ENCODE measurements around the gene PPP5C.

PPP5C gene

DNA sequence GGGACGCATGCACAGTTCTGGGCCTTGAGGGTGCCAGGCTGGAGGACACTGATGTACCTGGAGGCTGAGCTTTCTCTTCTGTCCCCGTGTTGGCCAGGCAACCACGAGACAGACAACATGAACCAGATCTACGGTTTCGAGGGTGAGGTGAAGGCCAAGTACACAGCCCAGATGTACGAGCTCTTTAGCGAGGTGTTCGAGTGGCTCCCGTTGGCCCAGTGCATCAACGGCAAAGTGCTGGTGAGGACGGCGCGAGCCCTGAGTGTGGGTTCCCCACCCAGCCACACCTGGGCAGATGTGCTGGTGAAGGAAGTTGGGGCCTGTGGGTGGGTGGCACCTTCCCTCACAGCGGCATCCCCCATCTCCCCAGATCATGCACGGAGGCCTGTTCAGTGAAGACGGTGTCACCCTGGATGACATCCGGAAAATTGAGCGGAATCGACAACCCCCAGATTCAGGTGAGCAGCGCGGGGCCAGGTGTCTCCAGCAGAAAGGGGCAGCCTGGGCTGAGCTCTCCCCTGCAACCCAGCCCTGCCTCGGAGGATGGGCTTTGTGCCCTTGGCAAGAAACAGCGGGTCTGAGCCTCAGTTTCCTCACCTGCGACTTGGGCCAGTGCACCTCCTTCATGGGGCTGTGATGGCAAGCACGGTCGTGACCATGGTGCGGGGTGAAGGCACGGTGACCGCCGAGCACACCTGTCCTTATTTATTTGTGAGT lies 40.3 kb downstream of the PPP5C start:
- H4K20me1 ChIP-seq (ENCODE audit: insufficient read depth, low read length, poor library complexity, severe bottlenecking) = no peaks in the 10 kb centered on the region
- H3K4me3 ChIP-seq (ENCODE audit: low read length, poor library complexity, severe bottlenecking) = no peak overlapping the region
- no peaks in the 10 kb centered on the region for H3K4me1 ChIP-seq (ENCODE audit: insufficient read depth, low read length, poor library complexity, severe bottlenecking)
- H3F3A ChIP-seq (ENCODE audit: low read depth) = no peaks in the 10 kb centered on the region
- H3K27me3 ChIP-seq (ENCODE audit: insufficient read depth, low read length, poor library complexity, severe bottlenecking) = no peaks in the 10 kb centered on the region
- H3K9me3 ChIP-seq (ENCODE audit: insufficient read depth, low read depth, low read length) = no peaks in the 10 kb centered on the region
- no peak overlapping the region for H3K4me2 ChIP-seq (ENCODE audit: low read depth, low read length, poor library complexity, severe bottlenecking)
- peaks cover 93% of the 10 kb centered on the region; the same call in 1 of the 2 replicates for H3K36me3 ChIP-seq (ENCODE audit: insufficient read depth, low read length)
- H2AFZ ChIP-seq (ENCODE audit: low read length) = no peak overlapping the region
- TF ChIP-seq EZH2phosphoT487 (IDR thresholded peaks at IDR 0.05; ENCODE audit: borderline replicate concordance) = no peak
- TF ChIP-seq, protein P1, sequence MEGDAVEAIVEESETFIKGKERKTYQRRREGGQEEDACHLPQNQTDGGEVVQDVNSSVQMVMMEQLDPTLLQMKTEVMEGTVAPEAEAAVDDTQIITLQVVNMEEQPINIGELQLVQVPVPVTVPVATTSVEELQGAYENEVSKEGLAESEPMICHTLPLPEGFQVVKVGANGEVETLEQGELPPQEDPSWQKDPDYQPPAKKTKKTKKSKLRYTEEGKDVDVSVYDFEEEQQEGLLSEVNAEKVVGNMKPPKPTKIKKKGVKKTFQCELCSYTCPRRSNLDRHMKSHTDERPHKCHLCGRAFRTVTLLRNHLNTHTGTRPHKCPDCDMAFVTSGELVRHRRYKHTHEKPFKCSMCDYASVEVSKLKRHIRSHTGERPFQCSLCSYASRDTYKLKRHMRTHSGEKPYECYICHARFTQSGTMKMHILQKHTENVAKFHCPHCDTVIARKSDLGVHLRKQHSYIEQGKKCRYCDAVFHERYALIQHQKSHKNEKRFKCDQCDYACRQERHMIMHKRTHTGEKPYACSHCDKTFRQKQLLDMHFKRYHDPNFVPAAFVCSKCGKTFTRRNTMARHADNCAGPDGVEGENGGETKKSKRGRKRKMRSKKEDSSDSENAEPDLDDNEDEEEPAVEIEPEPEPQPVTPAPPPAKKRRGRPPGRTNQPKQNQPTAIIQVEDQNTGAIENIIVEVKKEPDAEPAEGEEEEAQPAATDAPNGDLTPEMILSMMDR (conservative IDR thresholded peaks at IDR 0.05; ENCODE audit: low read length) = no peak
- H3K9ac ChIP-seq (ENCODE audit: low read depth, low read length, poor library complexity, severe bottlenecking) = no peak overlapping the region
- H3K9me2 ChIP-seq (replicated peaks; ENCODE audit: low read depth, low read length) = no peaks in the 10 kb centered on the region
- no peaks in the 10 kb centered on the region for H3K79me2 ChIP-seq (ENCODE audit: insufficient read depth, low read length)

DNA sequence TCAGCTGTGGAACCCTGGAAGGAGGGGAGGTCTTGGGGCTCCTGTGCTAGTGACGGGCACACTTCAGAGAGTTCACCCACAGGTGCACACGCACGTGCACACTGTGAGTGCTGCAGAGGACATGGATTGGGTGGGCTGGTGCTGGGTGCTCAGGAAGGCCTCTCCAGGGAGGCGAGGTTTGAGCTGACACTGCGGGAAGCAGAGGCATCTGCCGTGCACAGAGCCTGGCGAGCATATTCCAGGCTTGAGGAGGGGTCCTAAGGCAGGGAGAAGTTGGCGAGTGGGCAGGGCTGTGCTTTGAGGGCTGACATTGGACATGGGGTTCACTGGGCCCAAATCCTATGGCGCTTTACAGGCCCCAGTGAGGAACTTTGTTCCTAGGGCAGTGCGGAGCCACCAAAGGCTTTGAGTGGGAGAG lies 40.8 kb downstream of the PPP5C start:
- TF ChIP-seq, protein P1 (conservative IDR thresholded peaks at IDR 0.05; ENCODE audit: low read length) = no peak
- TF ChIP-seq EZH2phosphoT487 (IDR thresholded peaks at IDR 0.05; ENCODE audit: borderline replicate concordance) = no peak
- Histone ChIP-seq H3K4me1 (ENCODE audit: insufficient read depth, low read length, poor library complexity, severe bottlenecking) (no peaks in the 10 kb centered on the region), H3K9ac (ENCODE audit: low read depth, low read length, poor library complexity, severe bottlenecking) (no peak overlapping the region), H3F3A (ENCODE audit: low read depth) (no peaks in the 10 kb centered on the region), H3K36me3 (ENCODE audit: insufficient read depth, low read length) (peaks cover 87% of the 10 kb centered on the region; the same call in 1 of the 2 replicates), H4K20me1 (ENCODE audit: insufficient read depth, low read length, poor library complexity, severe bottlenecking) (no peaks in the 10 kb centered on the region), H3K9me2 (replicated peaks; ENCODE audit: low read depth, low read length) (no peaks in the 10 kb centered on the region), H3K4me2 (ENCODE audit: low read depth, low read length, poor library complexity, severe bottlenecking) (no peak overlapping the region), H2AFZ (ENCODE audit: low read length) (no peak overlapping the region), H3K27me3 (ENCODE audit: insufficient read depth, low read length, poor library complexity, severe bottlenecking) (no peaks in the 10 kb centered on the region), H3K4me3 (ENCODE audit: low read length, poor library complexity, severe bottlenecking) (no peak overlapping the region), H3K79me2 (ENCODE audit: insufficient read depth, low read length) (no peaks in the 10 kb centered on the region), H3K9me3 (ENCODE audit: insufficient read depth, low read depth, low read length) (no peaks in the 10 kb centered on the region)

DNA sequence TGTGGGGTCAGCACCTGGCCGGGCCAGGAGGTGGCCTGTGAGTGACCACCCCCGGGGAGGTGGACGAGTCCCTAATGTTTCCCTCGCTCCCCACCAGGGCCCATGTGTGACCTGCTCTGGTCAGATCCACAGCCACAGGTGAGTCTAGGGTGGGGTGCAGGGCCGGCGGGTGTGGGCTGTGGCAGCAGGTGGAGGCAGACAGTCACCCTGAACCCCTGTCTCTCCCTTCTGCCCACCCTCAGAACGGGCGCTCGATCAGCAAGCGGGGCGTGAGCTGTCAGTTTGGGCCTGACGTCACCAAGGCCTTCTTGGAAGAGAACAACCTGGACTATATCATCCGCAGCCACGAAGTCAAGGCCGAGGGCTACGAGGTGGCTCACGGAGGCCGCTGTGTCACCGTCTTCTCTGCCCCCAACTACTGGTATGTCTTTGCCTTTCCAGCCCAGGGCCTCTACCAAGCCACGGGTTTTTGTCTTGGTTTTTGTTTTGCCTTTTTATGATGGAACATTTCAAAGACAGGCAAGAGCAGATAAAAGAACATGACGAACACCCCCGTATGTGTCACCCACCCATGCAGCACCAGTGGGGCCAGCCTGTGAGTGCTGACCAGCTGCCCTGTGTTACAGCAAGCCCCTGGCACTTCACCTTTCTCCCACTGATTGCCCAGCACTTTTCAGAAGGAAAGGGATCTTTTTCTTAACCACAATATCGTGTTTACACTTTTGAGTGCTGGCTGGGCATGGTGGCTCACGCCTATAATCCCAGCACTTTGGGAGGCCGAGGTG lies 41.6 kb downstream of the PPP5C start:
- Histone ChIP-seq H3K27me3 (ENCODE audit: insufficient read depth, low read length, poor library complexity, severe bottlenecking) (no peaks in the 10 kb centered on the region), H3K9ac (ENCODE audit: low read depth, low read length, poor library complexity, severe bottlenecking) (no peak overlapping the region), H3K79me2 (ENCODE audit: insufficient read depth, low read length) (no peaks in the 10 kb centered on the region), H3K36me3 (ENCODE audit: insufficient read depth, low read length) (peaks cover 84% of the 10 kb centered on the region; the same call in 1 of the 2 replicates), H4K20me1 (ENCODE audit: insufficient read depth, low read length, poor library complexity, severe bottlenecking) (no peaks in the 10 kb centered on the region), H2AFZ (ENCODE audit: low read length) (no peak overlapping the region), H3K4me3 (ENCODE audit: low read length, poor library complexity, severe bottlenecking) (no peak overlapping the region), H3K4me1 (ENCODE audit: insufficient read depth, low read length, poor library complexity, severe bottlenecking) (no peaks in the 10 kb centered on the region), H3K4me2 (ENCODE audit: low read depth, low read length, poor library complexity, severe bottlenecking) (no peak overlapping the region), H3K9me2 (replicated peaks; ENCODE audit: low read depth, low read length) (no peaks in the 10 kb centered on the region), H3F3A (ENCODE audit: low read depth) (no peaks in the 10 kb centered on the region), H3K9me3 (ENCODE audit: insufficient read depth, low read depth, low read length) (no peaks in the 10 kb centered on the region)
- TF ChIP-seq, protein P1 (conservative IDR thresholded peaks at IDR 0.05; ENCODE audit: low read length) = no peak
- TF ChIP-seq EZH2phosphoT487 (IDR thresholded peaks at IDR 0.05; ENCODE audit: borderline replicate concordance) = no peak
